ENCODE measurements around the gene PNMA6E. TPM values are rescaled to one million over a fixed set of nuclear protein-coding genes. Genes with fewer than 3 reads are reported as not detected.

Gene PNMA6E
- not detected for polyA plus RNA-seq

DNA sequence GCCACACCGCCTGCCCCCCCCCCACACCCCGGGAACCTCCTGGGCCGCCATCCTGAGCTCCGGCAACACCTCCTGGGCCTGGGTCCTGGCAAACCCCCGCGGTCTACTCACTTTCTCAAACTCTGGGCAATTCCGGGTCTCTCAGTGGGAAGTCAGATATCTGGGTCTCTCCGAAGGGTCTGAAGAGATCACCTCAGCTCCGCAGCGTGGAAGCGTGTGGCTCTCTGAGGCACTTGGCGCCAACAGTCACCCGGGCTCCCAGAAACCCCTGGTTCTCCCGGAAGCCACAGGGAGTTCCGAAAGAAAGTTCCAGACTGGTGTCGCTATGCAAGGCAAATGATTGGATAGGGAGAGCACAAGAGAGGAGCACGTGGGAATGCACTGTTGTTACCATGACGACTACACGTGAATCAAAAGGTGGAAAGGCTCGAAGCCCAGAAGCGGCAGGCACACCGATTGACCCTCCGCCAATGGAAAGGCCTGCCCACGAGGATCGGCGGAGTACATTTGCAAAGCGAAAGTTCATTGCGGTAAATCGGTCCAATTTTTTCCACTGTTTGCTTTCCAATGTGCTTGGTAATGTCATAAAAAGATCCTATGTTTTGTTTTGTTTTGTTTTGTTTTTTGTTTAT, at the start of gene PNMA6E:
TSS of gene PNMA6E (minus strand) at position 218 of the 632 bp plus-strand sequence. CDS start 2,501 bp downstream, outside the sequence.
- no peak within 1 kb of the TSS for H3K27ac Mint-ChIP-seq
- no peaks in the 10 kb centered on the region for H3K36me3 Mint-ChIP-seq
- H3K27me3 Mint-ChIP-seq = no peaks in the 10 kb centered on the region
- H3K4me3 Mint-ChIP-seq = peak within 1 kb of the TSS in 1 of 4 donors; percentile 47
- peaks cover 0 to 4% (median 0%) of the 10 kb centered on the region in 3 donors for H3K4me1 Mint-ChIP-seq
- H3K9me3 Mint-ChIP-seq = no peaks in the 10 kb centered on the region

DNA sequence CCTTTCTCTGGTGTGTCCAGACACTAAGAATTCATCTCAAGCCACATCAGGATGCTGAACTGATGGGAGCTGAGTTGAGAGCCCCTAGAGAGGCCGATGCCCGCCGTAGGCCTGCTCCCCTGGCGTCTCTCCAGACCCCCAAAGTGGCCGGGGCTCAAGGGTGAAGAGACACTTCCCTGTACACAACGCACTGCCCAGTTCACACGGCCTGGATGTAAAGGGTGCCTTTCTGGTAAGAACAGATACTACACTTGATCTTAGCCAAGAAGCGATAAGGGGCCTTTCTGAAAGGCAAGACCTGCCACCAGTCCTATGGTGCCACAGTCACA, 49.8 kb upstream of the PNMA6E start:
- H3K27ac Mint-ChIP-seq = peak overlapping the region in 1 of 3 donors; percentile 74
- H3K36me3 Mint-ChIP-seq = no peaks in the 10 kb centered on the region
- peaks cover 0 to 2% (median 0%) of the 10 kb centered on the region in 3 donors for H3K9me3 Mint-ChIP-seq

GRCh38 chrX:153450114-153450948, 49.2 kb upstream of the PNMA6E start:
- Mint-ChIP-seq H3K9me3 (peaks cover 0 to 2% (median 0%) of the 10 kb centered on the region in 3 donors), H3K27me3 (no peaks in the 10 kb centered on the region), H3K36me3 (no peaks in the 10 kb centered on the region), H3K4me3 (no peak overlapping the region), H3K27ac (peak overlapping the region in 1 of 3 donors; percentile 73), H3K4me1 (no peaks in the 10 kb centered on the region)

More for the DNA sequence above, 49.8 kb upstream of the PNMA6E start:
- no peak overlapping the region for H3K4me3 Mint-ChIP-seq
- H3K4me1 Mint-ChIP-seq = no peaks in the 10 kb centered on the region
- no peaks in the 10 kb centered on the region for H3K27me3 Mint-ChIP-seq

DNA sequence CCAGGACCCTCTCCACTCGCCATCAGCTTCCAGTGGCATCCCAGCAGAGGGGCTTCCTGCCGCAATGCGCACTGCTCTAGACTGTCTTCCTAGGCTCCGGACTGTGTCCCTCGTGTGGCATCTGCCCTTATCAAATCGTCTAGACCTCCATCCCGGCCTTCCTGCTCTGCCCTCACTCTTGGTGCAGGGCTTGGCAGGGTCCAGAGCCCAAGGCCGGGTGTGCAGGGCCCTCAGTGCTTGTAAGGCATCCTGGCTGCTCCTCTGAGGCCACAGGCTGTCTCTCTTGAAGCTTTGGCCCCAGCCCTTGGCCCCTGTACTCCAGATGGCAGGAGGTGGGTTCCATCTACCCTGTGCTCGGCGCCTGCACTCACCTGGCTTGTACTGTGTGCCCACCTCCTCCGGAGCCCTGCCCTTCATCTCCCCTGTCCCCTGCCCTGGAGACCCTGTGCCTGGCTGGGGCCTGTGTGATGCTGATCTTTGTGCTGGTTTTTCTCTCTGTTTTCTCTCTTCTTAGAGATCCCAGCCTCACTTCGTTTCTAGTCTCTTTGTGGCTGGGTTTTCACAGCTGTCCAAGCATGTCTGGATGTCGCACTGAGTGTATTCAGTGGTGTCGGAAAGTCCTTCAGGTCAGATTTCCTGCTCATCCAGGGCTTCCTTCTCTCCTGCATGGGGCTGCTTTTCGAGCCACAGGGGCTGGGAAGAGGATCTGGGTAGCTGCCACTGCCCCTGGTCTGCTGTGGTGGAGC, 48.4 kb upstream of the PNMA6E start:
- no peaks in the 10 kb centered on the region for H3K4me1 Mint-ChIP-seq
- peaks cover 0 to 2% (median 0%) of the 10 kb centered on the region in 3 donors for H3K9me3 Mint-ChIP-seq
- no peaks in the 10 kb centered on the region for H3K27me3 Mint-ChIP-seq
- H3K36me3 Mint-ChIP-seq = no peaks in the 10 kb centered on the region
- no peak overlapping the region for H3K4me3 Mint-ChIP-seq
- H3K27ac Mint-ChIP-seq = peak overlapping the region in 1 of 3 donors; percentile 73

DNA sequence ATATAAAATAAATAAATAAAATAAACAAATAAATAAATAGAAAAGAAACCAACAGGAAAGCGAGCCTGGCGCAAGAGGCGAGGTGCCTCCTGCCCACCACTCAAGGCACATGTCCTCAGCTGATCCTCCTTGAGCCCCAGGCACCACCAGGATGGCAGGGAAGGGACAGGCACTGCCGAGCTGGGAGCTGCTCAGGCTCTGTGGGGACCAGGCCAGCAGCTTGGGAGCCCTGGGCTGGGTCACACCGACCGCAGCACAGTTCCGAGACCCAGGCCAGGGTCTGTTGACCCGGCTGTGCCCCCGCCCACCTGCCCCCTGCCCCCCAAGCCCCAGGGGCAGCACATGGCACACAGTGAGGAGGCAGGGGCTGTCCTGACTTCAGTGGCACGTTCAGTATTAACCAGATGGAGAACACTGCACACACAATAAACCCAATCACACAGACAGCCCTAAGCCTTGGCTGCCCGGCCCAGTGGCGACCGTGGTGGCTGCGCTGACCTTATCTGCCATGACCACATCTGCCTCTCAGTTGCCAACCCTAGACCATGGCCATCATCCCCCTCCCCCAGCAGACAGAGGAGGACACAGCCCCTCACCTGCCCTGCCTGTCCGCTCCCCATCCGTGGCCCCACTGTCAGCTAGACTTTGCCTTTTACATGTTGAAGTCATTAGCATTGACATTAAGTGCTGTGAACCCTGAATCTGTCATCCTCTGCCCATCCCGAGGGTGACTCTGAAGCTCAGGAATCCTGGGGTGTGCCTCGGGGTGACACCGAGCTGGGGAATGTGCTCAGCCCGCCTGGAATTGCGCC, 47.6 kb upstream of the PNMA6E start:
- H3K27ac Mint-ChIP-seq = no peak overlapping the region
- H3K4me1 Mint-ChIP-seq = no peaks in the 10 kb centered on the region
- no peaks in the 10 kb centered on the region for H3K27me3 Mint-ChIP-seq
- peaks cover 0 to 2% (median 0%) of the 10 kb centered on the region in 3 donors for H3K9me3 Mint-ChIP-seq
- H3K36me3 Mint-ChIP-seq = no peaks in the 10 kb centered on the region
- H3K4me3 Mint-ChIP-seq = no peak overlapping the region

GRCh38 chrX:153447581-153447960, 46.4 kb upstream of the PNMA6E start:
- H3K36me3 Mint-ChIP-seq = no peaks in the 10 kb centered on the region
- no peaks in the 10 kb centered on the region for H3K4me1 Mint-ChIP-seq
- no peak overlapping the region for H3K27ac Mint-ChIP-seq
- no peaks in the 10 kb centered on the region for H3K9me3 Mint-ChIP-seq
- no peaks in the 10 kb centered on the region for H3K27me3 Mint-ChIP-seq
- no peak overlapping the region for H3K4me3 Mint-ChIP-seq

- Mint-ChIP-seq H3K27ac (no peak overlapping the region), H3K36me3 (no peaks in the 10 kb centered on the region), H3K4me3 (no peak overlapping the region), H3K27me3 (no peaks in the 10 kb centered on the region), H3K4me1 (no peaks in the 10 kb centered on the region), H3K9me3 (no peaks in the 10 kb centered on the region)
Measured at GRCh38 chrX:153446950-153447580, 45.9 kb upstream of the PNMA6E start.

DNA sequence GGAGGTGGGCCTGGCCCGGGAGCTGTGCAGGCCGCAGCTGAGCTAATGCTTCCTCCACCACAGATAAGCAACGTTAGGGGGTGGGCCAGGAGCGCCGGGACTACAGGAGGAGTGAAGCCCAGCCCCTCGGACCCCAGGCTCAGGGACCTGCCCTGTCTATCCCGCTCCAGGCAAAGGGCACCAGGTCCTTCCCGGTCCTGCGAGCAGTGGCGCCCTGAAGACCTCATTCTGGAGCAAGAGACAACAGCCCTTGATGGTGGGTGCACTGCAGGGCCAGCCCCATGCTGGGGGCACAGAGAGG, 45.4 kb upstream of the PNMA6E start:
- H3K27ac Mint-ChIP-seq = no peak overlapping the region
- no peaks in the 10 kb centered on the region for H3K27me3 Mint-ChIP-seq
- H3K4me1 Mint-ChIP-seq = no peaks in the 10 kb centered on the region
- no peaks in the 10 kb centered on the region for H3K9me3 Mint-ChIP-seq
- no peaks in the 10 kb centered on the region for H3K36me3 Mint-ChIP-seq
- peak overlapping the region in 1 of 4 donors; percentile 18 for H3K4me3 Mint-ChIP-seq

GRCh38 chrX:153445856-153446635, 44.9 kb upstream of the PNMA6E start, which contains the start of gene TREX2:
TREX2 (minus strand) TSS chrX:153446056; CDS start chrX:153445430, 626 bp downstream.
- no peak within 1 kb of the TSS for H3K27ac Mint-ChIP-seq
- no peaks in the 10 kb centered on the region for H3K27me3 Mint-ChIP-seq
- H3K9me3 Mint-ChIP-seq = no peaks in the 10 kb centered on the region
- peak within 1 kb of the TSS in 1 of 4 donors; percentile 18 for H3K4me3 Mint-ChIP-seq
- H3K4me1 Mint-ChIP-seq = no peaks in the 10 kb centered on the region
- H3K36me3 Mint-ChIP-seq = no peaks in the 10 kb centered on the region

- Mint-ChIP-seq H3K9me3 (no peaks in the 10 kb centered on the region), H3K4me3 (no peak overlapping the region), H3K36me3 (no peaks in the 10 kb centered on the region), H3K27me3 (no peaks in the 10 kb centered on the region), H3K27ac (no peak overlapping the region), H3K4me1 (no peaks in the 10 kb centered on the region)
Measured at GRCh38 chrX:153445106-153445855, 44.1 kb upstream of the PNMA6E start.

DNA sequence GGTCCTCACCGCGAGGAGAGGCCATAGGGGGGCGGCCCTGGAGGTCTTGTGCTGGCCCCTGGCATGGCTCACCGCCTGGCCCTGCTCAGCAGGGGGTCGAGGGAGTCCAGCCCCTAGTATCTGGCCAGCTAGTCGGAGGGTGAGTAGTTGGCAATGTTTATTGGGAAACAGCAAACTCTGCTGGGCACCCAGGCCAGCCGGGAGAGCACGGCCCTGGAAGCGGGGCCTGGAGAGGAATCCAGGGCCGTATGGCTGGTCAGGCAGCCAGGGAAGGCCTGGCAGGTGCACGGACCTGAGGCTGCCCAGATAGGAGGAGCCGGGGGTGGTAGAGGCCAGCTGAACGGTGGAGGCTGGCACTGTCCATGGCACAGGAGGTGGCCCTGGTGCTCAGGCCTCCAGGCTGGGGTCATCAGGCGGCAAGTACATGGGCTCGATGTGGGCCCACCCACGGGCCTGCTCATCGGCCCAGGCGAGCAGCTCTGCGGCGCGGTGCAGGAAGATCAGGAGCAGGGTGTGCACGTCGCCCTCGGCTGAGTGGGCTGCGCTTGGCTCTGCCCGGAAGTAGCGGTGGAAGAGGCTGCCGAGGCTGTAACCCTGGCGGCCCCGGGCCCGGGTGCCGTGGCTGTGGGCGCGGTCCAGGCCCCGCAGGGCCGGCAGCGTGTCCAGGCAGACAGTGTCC, 43.3 kb upstream of the PNMA6E start:
- no peak overlapping the region for H3K4me3 Mint-ChIP-seq
- no peaks in the 10 kb centered on the region for H3K36me3 Mint-ChIP-seq
- H3K27me3 Mint-ChIP-seq = no peaks in the 10 kb centered on the region
- H3K4me1 Mint-ChIP-seq = peaks cover 0 to 1% (median 0%) of the 10 kb centered on the region in 3 donors
- H3K27ac Mint-ChIP-seq = no peak overlapping the region
- peaks cover 0 to 4% (median 0%) of the 10 kb centered on the region in 3 donors for H3K9me3 Mint-ChIP-seq

DNA sequence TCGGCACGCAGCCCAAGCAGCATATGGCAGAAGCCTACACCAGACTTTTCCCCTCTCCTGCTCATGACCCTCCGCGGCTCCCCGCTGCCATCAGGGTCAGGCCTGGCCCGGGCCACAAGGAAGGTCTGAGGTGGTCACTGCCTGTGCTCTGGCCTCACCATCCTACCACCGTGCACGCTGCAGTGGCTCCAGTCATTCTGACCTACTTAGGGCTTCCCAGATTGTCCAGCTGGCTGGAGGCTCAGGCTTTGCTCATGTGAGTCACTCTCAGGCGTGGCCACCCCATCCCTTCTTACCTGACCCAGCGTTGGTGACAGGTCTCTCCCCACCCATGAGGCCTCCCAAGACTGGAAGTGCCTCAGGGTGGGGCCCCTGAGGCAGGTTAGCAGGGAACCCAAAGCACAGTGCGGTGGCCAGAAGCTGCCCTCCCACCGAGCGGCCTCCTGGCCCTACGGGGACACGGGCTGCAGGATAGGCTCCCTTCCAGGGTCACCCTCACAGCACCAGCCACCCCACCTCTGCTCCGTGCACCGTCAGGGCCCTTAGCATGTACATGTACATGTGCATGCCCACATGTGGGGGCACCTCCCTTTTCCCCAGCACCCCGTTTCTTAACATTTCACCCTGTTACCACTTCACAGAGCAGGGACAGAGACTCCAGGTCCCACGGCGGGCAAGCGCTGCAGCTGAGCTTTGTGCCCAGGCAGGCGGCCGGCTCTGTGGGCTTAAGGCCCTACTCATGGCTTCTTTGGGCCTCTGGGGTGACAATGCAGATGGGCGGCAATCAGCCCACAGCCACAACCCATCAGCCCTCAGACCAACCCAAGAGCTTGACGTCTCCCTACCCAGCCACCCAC, 42.6 kb upstream of the PNMA6E start:
- Mint-ChIP-seq H3K27ac (no peak overlapping the region), H3K9me3 (peaks cover 0 to 4% (median 0%) of the 10 kb centered on the region in 3 donors), H3K27me3 (no peaks in the 10 kb centered on the region), H3K4me1 (peaks cover 0 to 1% (median 0%) of the 10 kb centered on the region in 3 donors), H3K36me3 (no peaks in the 10 kb centered on the region), H3K4me3 (no peak overlapping the region)

Data from IgD-negative memory B cell (primary cell).